ENCODE data around the gene COX6B2.

COX6B2 gene

DNA sequence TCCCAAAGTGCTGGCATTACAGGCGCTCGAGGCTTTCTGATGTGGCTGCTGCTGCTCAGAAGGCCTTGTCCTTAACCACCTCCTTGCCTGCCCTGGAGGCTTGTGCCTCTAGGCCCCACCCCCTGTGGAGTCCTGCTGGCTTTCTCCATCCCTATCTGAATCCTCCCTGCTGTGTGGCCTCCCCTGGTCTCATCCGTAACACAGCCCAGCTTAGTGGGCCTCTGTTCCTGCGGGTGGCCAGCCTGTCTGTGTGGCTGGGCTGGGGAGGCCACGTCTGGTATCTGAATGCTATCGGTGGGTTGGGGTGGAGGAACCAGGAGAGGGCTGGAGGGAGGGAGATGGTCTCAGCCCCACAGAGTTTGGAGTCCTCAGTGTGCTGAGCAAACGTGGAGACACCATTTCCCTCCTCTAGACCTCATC lies 36.0 kb upstream of the COX6B2 start (continued):
- TF ChIP-seq ZBTB17 (tag by site-specific recombination; IDR thresholded peaks at IDR 0.05) (peak; percentile 60; the same call in 1 of the 2 replicates), PRDM1 (tag by site-specific recombination; IDR thresholded peaks at IDR 0.05) (no peak), ZBTB8A (tag by site-specific recombination; IDR thresholded peaks at IDR 0.05) (0 out of 2 replicates have a peak, but pooled peaks have one; percentile 24), GLIS1 (tag by site-specific recombination; IDR thresholded peaks at IDR 0.05) (peak; percentile 99), ZNF274 (IDR thresholded peaks at IDR 0.05; ENCODE audit: low read length) (no peak), ZNF274 (tag by site-specific recombination; IDR thresholded peaks at IDR 0.05; ENCODE audit: borderline replicate concordance) (no peak), ZSCAN4 (tag by site-specific recombination; IDR thresholded peaks at IDR 0.05) (no peak), KLF1 (tag by site-specific recombination; IDR thresholded peaks at IDR 0.05) (no peak), HIC1 (tag by site-specific recombination; IDR thresholded peaks at IDR 0.05) (peak; percentile 51), ZBTB21 (tag by site-specific recombination; IDR thresholded peaks at IDR 0.05) (no peak), ZNF140 (tag by site-specific recombination; IDR thresholded peaks at IDR 0.05) (no peak), FEZF1 (tag by site-specific recombination; IDR thresholded peaks at IDR 0.05) (no peak), SP2 (tag by site-specific recombination; IDR thresholded peaks at IDR 0.05) (no peak), ZNF354C (tag by site-specific recombination; IDR thresholded peaks at IDR 0.05; ENCODE audit: borderline replicate concordance, low read depth) (no peak), YY2 (tag by site-specific recombination; IDR thresholded peaks at IDR 0.05) (no peak), ZNF146 (tag by site-specific recombination; IDR thresholded peaks at IDR 0.05) (no peak), ZNF510 (tag by site-specific recombination; IDR thresholded peaks at IDR 0.05; ENCODE audit: insufficient replicate concordance) (no peak)
- TF ChIP-seq, protein P1, sequence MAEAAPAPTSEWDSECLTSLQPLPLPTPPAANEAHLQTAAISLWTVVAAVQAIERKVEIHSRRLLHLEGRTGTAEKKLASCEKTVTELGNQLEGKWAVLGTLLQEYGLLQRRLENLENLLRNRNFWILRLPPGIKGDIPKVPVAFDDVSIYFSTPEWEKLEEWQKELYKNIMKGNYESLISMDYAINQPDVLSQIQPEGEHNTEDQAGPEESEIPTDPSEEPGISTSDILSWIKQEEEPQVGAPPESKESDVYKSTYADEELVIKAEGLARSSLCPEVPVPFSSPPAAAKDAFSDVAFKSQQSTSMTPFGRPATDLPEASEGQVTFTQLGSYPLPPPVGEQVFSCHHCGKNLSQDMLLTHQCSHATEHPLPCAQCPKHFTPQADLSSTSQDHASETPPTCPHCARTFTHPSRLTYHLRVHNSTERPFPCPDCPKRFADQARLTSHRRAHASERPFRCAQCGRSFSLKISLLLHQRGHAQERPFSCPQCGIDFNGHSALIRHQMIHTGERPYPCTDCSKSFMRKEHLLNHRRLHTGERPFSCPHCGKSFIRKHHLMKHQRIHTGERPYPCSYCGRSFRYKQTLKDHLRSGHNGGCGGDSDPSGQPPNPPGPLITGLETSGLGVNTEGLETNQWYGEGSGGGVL (tag by site-specific recombination; IDR thresholded peaks at IDR 0.05): no peak
- TF ChIP-seq, protein P2, sequence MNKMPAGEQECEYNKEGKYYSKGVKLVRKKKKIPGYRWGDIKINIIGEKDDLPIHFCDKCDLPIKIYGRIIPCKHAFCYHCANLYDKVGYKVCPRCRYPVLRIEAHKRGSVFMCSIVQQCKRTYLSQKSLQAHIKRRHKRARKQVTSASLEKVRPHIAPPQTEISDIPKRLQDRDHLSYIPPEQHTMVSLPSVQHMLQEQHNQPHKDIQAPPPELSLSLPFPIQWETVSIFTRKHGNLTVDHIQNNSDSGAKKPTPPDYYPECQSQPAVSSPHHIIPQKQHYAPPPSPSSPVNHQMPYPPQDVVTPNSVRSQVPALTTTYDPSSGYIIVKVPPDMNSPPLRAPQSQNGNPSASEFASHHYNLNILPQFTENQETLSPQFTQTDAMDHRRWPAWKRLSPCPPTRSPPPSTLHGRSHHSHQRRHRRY (tag by site-specific recombination; IDR thresholded peaks at IDR 0.05): no peak
- TF ChIP-seq, protein P3, sequence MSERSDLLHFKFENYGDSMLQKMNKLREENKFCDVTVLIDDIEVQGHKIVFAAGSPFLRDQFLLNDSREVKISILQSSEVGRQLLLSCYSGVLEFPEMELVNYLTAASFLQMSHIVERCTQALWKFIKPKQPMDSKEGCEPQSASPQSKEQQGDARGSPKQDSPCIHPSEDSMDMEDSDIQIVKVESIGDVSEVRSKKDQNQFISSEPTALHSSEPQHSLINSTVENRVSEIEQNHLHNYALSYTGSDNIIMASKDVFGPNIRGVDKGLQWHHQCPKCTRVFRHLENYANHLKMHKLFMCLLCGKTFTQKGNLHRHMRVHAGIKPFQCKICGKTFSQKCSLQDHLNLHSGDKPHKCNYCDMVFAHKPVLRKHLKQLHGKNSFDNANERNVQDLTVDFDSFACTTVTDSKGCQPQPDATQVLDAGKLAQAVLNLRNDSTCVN (tag by site-specific recombination; optimal IDR thresholded peaks at IDR 0.05): no peak

Data from HEK293 (cell line).